NCI-H460 (cell line): ENCODE data around the gene HES5. TPM values are rescaled to one million over a fixed set of nuclear protein-coding genes. Genes with fewer than 3 reads are reported as not detected.

Experiments used
- DNase-seq: peaks from one replicate; pipeline ENCODE4 v3.0.0-alpha.2; 2016; ENCODE audit warnings: low read depth; ENCODE audit errors: extremely low read depth
- total RNA-seq: library from RNA; depleted of rRNA; stranded (reverse); fragments of >200 nt; shearing (Covaris generic); gene quantifications from 2 replicates; pipeline ENCODE4 v1.2.3, GENCODE V29; 2014

HES5 gene
- total RNA-seq, 1 experiment from 2014 or later, result not detected

DNA sequence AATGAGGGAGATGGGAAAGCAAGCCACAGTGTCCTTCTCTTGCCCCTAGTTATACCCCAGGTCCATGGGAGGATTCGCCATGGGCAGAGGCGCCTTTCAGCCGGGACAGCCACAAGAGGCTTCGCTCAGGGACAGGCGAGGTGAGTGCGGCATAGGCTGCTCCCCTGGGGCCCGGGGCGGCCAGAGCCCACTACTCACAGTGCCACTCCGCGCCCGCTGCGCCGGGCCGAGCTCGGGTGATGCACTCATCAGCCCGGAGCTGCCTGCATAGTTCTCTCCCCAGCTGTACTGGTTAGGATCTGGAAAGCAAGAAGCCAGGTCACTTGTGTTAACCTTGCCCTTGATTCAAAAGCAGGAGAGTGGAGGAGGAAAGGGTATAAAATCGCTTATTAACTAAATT, 12.1 kb downstream of the HES5 start:
- no peak for DNase-seq

DNA sequence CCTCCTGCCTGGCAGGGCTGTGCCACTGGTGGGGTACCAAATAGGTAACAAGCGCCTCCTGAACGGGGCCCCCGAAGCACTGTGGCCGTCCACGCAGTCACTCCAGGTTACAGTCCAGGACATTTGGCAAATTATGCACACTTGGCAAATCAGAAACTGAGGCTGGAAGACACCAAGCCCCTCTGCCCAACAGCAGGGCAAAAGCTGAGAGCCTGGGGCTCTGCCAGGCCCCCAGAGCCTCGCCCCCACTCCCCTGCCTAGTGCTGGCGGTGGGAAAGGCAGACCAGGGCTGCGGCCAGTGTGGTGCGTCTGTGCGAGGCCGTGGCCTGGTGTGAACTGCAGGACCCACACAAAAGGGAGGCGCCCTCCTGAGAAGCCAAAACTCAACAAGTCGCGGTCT, 13.1 kb downstream of the HES5 start:
- no peak for DNase-seq

DNA sequence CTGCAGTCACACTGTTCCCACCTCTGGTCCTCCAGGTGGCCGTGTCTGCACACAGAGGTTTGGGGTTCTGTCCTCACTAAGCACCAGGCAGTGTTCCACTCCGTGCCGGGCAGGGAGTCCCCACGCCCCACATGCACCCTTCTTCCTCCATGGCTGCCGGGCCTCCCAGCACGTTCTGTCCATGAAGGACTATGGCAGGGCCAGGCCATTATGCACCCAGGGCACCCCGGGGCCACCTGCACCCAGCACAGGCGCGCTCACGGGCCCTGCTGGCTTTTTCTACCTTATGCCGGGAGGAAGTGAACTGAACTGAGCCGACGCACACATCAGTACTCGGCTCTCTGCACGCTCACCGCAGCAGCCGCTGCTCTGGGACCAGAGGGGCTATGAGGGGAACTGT, 13.9 kb downstream of the HES5 start:
- DNase-seq, result no peak

DNA sequence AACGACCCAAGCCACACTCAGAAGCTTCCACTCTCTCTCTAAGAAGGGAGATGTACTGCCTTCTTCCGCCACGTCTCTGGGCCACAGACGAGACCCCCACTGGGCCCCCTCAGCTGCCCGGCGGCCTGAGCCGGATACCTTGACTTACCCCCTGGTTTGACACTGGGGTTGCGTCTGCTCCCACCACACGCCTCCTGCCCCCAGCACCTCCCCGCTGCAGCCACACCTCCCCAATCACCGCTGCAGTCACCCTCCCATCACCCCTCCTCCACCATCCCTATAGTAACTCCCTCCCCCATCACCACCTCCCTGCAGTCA, 14.3 kb downstream of the HES5 start:
- DNase-seq, result no peak

DNA sequence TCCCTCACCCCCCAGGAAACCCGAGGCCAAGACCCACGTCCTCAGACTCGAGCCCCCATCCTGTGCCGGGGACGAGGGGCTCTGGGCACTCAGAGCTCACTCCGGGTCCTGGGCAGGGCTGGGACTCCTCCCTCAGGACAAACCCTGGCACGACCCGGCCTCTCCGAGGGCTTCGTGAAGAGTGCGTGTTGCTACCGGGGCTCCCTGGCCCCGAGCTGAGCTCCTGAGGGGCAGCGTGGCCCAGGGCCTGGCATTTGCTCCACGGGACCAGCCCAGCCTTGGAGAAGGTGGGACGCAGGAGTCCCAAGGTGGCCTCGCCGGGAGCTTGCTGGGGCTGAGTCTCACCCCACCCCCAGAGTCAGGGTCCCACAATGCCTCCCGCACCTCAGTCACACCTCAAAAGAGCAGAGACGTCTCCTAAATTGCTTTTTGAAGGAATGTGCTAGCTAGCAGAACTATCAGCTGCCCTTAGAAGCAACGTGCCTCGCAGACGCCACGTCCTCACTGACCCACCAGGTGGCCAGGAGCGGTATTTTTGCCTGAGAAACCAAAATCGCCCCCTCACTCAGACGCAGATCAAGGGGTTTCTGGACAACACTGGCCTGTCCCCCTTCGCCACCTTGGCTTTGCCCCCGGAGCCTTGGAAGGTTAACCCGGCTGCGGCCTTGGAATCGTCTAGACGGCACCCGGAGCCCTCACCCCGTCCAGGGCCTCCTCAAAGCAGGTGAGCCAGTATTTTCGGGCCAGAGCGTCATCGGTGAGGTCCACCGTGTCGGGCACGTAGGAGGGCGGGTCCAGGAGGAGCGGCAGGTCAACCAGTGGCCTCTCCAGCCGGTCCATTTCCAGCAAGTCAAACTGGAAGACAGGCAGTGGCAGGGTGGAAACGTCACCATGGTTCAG, 14.9 kb downstream of the HES5 start:
- no peak for DNase-seq

DNA sequence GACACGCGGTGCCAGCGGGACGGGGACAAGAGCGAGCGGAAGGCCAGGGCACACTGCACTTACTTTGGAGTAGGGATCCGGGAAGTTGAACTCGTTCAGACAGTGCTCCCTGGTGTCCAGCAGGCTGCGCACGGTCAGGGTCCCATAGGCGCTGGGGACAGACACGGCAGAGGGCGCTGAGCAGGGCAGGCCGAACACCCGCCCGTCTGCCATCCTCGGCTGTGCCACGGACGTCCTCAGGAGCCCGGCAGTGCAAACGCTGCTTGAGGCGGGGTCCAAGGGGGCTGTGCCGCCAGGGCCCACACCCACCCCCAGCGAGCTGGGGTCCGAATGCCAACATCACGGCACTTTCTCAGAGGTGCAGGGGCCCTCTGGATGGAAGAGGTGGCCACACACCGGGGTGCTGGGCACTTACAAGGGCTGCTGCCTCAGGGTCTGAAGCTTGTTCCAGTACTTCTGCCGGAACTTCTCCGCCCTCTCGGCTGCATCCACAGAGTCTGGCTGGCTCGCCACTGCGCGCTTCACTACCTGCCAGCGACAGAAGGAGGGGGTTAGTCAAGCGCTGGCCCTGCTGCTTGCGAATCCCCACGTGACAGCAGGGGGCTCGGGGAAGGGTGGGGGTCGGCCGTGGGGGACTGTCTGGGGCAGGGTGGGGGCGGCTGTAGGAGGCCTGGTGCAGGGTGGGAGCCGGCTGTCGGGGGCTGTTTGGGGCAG, 16.0 kb downstream of the HES5 start:
- no peak for DNase-seq

DNA sequence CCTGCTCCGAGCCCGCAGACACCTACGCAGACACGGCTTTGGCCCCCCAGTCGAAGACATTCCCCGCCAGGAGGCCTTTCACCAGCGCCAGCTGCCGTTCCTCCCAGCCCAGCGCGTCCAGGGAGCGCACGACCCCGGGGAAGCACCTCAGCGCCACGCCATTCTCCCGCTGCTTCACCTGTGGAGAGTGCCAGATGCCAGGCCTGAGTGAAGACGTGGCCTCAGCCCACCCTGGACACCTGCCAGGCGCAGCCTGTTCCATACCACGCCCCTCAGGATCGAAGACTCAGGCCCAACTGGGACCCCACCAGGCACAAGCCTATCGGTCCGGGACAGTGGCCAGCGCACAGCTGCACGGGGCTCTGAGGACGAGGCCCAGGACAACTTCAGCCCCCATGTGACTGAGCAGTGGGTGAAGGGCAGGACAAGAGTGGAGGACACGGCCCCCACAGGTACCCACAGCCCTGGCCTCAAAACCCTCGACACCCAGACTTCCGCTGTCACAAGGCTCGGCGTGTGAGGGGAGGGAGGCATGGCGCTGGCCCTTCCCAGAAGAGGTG, 17.1 kb downstream of the HES5 start:
- DNase-seq, result no peak

DNA sequence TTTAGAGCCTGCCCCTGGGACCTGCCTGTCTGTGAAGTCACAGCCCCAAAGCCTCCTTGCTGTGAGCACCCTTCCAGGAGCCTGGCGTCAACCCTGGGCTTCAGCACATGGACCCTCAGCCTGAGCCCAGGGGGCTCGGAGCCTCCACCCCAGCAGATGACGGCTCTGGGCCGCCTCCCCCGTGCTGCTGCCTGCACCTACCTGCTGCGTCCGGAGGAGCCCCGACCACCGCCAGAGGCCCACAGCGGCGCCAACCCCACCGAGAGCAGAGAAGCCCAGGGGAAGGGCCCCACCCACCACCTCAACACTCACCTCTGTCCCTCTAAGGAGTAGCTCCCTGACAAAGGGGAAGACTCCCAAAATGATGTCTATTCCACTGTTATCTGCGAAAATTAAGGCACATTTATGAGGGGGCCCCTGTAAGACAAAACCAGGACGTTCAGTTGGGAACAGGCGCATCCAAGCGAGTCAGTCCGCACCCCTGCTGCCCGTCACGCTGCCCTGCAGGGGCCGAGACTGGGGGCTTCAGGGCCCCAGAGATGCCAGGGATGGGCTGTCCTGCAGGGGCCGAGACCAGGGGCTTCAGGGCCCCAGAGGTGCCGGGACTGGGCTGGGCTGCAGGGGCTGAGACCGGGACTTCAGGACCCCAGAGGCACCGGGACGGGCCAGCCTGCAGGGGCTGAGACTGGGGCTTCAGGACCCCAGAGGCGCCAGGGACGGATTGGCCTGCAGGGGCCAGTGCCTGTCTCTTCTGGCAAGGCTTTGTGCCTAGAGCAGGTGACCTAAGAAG, 19.5 kb downstream of the HES5 start:
- no peak for DNase-seq

DNA sequence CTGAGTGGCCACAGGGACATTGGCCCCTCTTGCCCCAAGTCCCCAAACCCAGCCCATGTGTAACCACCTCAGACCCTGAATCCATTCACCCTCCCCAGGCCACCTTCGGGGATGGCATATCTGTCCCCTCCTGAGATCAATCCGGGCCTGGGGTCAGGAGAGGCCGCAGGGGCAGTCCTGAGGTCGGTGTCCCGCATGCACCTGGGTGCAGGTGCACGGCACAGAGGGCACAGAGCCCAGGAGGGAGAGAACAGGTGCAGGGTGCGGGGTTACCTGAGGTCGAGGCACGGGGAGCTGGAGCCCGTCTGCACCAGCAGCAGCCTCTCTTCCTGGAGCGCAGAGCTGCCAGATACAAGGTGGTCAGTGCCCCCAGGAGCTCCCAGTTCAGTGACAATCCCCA, 20.5 kb downstream of the HES5 start:
- DNase-seq, result no peak

DNA sequence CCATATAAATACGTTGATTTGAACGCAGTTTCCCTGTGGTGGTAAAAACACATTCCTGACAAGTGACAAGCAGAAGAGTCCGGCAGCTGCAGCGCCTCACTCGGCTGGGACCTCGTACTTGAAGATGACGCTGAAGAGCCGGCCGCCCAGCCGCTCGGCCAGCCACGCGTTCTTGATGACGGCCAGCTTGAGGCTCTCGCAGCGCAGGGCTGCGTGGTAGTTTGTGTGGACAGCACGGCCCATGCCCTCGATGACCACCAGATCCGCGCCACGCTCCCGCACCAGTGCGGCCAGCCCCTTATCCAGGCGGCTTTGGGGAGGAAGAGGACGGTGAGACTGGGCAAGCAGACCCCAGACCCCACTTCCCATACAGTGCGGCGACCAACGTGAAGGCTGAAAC, 21.3 kb downstream of the HES5 start:
- no peak for DNase-seq

DNA sequence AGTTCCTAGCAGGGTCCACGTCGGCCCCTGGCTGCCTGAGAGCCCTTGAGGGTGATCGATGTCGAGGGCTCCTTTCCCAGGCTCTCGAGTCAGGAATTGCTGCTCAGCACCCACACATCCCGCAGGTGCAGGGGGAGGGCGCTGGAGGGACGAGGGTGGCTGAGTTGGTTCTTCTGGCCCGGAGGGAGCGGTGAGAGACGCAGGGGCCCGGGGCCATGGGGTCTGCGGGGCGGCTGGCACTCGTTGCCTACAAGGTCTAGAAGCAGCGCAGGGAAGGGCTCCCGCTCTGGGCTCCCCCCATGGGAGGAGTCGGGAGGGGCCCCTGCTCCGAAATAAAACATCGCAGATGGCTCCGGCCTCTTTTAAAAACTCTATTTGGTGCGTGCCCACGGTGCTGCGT, 21.9 kb downstream of the HES5 start:
- no peak for DNase-seq

DNA sequence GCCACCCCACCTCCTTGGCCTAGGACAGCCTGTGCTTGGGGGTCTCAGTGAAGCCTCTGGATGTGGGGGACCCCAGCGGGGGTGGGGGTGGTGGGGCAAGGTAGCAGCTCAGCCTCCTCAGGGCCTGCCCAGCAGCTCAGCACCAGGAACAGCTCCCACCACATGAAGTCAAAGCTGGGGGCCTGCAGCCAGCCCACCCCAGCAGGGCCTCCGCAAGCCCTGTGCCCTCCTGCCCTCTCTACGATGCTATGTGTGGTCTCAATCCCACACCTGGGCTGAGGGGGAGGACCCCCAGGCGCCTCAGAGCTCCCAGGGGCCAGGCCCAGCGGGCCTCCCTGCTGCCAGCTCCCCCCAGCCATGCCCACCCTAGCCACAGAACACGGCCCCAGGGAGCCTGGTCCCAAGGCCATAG, 22.3 kb downstream of the HES5 start:
- no peak for DNase-seq

DNA sequence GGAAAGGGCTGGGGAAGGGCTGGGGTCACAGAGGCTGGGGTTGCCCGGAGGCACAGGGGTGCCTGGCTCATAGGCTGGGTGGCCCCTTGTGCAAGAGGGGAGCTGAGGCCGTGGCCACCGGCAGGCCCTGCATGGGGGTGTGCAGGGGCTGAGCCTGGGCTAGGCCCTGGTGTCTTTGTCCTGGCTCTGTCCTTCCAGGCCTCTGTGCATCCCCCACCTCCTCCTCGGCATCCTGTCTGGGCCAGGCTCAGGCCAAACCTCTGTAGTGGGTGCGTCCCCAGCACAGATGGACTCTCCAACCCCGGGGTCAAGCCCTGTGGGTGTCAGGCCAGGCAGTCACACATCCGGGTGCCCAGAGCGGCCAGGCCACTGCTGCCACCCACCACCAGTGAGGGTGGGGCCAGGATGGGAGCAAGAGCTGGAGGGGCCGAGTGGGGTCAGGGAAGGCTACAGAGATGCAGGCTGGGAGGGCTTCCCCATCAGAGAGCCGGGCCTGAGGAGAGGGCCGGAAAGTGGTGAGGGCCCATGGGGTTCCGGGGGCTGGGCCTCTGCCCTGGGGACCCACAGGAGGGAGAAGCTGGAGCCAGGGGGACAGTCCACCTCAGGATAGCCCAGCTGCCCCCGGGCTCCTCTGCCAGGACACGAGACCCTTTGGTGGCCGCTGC, 23.0 kb downstream of the HES5 start:
- DNase-seq, result no peak

DNA sequence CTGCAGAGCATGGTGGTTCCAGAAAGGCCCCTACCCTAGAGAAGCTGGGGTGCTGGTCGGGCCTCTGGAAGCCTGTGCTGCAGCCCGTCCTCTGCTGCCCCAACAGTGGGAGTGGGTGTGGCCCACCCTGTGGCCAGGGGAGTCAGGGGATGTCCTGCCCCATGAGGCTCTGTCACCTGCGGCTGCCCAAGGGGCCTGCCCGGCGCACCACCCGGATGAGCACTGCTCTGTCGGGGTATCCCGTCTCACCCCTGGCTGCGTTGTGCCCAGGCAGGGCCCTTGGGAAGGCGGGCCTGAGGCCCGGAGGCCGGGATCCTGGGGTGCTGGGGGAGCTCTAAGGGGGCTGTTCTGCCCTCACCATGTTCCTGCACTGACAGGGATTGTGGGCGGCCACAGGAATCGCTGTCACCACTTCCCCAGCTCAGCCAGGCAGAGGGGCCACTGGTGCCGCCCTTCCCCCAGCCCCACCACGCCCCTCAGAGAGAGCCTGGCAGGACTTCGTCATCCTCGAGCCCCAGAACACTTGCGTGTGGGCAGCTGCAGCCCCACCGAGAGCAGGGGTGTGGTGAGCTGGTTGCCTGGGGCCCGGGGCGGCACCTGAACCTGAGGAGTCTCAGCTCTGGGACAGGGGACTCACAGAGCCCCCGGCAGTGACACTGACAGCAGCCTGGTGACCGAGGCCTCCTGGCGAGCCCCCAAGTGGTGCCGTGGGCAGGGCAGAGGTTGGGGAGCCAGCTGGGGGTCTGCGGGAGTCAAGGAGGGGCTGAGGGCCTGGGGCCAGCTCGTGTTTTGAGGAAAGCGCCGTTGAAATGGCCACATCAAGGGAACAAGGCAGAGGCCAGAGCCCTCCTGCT, 23.8 kb downstream of the HES5 start:
- DNase-seq, result no peak

DNA sequence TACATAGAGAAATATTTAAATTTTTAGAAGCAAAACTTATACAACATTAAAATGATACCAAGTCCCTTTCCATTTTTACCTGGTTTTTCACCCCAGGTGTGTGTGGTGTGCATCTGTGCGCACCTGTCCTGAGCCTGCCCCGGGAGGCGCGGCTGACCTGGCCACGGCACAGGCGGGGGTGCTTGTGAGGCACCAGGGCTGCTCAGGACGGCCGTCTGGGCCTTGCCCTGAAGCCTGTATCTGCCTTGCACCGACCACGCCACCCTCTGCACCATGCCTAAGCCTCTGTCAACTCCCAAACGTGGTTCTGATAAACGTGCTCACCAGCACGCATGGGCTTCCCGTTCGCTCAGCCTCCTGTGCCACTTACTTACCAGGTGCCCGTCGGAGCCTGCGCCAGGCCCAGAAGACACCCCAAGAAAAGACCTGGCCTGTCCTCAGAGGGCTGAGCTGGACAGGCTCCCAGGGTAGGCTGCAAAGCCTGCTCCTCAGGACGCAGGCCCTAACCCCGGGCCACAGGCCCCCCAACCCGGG, 24.5 kb downstream of the HES5 start:
- DNase-seq, result no peak

DNA sequence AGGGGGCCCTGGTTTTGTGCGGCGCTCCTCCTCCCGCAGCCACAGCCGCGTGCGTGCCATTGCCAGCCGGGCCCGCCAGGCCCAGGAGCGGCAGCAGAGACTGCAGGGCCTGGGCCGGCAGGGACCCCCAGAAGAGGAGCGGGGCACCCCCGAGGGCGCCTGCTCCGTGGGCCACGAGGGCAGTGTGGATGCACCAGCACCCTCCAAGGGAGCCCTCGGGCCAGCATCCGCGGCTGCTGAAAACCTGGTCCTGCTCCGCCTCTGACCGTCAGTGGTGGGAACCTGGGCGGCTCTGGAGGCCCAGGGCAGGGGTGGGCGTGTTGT, 25.2 kb downstream of the HES5 start:
- DNase-seq, result no peak

DNA sequence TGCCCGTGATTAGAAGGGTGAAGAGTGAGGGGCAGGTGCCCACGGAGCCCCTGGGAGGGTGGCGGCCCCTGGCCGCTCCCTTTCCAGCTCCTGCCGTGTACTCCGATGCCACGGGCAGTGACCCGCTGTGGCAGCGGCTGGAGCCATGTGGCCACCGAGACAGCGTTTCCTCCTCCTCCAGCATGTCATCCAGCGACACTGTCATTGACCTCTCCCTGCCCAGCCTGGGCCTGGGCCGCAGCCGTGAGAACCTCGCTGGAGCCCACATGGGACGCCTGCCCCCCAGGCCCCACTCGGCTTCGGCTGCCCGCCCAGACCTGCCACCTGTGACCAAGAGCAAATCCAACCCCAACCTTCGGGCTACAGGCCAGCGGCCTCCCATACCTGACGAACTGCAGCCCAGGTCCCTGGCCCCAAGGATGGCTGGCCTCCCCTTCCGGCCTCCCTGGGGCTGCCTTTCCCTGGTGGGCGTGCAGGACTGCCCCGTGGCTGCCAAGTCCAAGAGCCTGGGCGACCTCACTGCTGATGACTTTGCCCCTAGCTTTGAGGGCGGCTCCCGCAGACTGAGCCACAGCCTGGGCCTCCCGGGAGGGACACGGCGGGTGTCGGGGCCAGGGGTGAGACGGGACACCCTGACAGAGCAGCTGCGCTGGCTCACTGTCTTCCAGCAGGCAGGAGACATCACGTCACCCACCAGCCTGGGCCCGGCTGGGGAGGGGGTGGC, 25.7 kb downstream of the HES5 start:
- no peak for DNase-seq

DNA sequence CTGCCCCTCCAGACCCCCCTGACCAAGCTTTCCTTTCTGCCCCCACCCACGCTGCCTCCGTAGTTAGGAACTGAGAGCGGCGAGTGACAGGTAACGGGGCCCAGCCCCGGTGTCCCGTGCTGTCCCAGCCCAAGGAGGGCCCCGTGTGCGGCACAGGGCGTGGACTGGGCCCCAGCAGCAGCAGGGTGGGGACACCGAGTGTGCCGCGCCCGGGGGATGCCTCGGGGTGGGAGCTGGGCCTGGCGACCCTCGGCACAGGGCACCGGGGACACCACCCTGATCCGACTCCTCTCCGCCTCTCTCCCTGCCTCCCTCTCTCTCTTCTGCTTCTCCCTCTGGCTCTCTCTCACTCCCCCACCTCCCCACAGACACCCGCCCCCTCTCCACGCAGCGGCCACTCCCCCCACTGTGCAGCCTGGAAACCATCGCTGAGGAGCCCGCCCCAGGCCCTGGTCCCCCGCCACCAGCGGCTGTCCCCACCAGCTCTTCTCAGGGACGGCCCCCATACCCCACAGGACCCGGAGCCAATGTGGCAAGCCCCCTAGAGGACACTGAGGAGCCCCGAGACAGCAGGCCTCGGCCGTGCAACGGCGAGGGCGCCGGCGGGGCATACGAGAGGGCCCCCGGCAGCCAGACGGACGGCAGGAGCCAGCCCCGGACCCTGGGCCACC, 26.4 kb downstream of the HES5 start:
- no peak for DNase-seq
